Liver (tissue), 3 donors: ENCODE results near the gene HMX2.

Experiments
- TF ChIP-seq, protein P1 (sequence below): fragments of 150-350 bp; IDR thresholded peaks from 2 replicates; pipeline ENCODE4 v1.5.1; 2017; ENCODE audit warnings: improper control_type of control experiment, low read depth, low read length; ENCODE audit not compliant: missing input control
- TF ChIP-seq, protein P2 (sequence below): IDR thresholded peaks from 2 replicates; pipeline ENCODE4 v1.6.1; 2016; ENCODE audit warnings: antibody characterized with exemption
- TF ChIP-seq, protein P3 (sequence below): IDR thresholded peaks from 2 replicates; pipeline ENCODE4 v1.6.1; 2016; ENCODE audit warnings: antibody characterized with exemption, mild to moderate bottlenecking
- donor health status: healthy.
- donor health status: healthy.

DNA sequence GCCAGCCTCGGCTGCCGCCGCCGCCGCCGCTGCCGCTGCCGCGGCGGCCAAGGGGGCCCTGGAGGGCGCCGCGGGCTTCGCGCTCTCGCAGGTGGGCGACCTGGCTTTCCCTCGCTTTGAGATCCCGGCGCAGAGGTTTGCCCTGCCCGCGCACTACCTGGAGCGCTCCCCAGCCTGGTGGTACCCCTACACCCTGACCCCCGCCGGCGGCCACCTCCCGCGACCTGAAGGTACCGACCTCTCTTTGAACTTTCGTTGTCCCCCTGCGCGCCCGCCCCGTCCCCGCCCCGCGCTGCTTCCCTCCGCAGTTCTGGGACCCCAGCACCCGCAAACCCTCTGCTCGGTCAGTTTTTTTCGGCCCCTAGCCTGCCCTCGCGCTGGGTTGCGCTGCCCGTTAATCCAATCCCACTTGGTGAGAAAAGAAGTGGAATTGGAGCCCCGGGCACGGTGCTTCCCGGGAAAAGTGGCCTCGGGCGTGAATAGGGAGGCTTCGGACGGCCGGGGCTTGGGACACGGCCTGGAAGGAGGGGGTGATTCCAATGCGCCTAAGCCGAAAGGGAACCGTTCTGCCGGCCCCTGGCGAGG, 11.6 kb upstream of the HMX2 start:
- TF ChIP-seq, protein P1, sequence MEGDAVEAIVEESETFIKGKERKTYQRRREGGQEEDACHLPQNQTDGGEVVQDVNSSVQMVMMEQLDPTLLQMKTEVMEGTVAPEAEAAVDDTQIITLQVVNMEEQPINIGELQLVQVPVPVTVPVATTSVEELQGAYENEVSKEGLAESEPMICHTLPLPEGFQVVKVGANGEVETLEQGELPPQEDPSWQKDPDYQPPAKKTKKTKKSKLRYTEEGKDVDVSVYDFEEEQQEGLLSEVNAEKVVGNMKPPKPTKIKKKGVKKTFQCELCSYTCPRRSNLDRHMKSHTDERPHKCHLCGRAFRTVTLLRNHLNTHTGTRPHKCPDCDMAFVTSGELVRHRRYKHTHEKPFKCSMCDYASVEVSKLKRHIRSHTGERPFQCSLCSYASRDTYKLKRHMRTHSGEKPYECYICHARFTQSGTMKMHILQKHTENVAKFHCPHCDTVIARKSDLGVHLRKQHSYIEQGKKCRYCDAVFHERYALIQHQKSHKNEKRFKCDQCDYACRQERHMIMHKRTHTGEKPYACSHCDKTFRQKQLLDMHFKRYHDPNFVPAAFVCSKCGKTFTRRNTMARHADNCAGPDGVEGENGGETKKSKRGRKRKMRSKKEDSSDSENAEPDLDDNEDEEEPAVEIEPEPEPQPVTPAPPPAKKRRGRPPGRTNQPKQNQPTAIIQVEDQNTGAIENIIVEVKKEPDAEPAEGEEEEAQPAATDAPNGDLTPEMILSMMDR, result no peak
- TF ChIP-seq, protein P2, sequence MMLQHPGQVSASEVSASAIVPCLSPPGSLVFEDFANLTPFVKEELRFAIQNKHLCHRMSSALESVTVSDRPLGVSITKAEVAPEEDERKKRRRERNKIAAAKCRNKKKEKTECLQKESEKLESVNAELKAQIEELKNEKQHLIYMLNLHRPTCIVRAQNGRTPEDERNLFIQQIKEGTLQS, result no peak
- TF ChIP-seq, protein P3, sequence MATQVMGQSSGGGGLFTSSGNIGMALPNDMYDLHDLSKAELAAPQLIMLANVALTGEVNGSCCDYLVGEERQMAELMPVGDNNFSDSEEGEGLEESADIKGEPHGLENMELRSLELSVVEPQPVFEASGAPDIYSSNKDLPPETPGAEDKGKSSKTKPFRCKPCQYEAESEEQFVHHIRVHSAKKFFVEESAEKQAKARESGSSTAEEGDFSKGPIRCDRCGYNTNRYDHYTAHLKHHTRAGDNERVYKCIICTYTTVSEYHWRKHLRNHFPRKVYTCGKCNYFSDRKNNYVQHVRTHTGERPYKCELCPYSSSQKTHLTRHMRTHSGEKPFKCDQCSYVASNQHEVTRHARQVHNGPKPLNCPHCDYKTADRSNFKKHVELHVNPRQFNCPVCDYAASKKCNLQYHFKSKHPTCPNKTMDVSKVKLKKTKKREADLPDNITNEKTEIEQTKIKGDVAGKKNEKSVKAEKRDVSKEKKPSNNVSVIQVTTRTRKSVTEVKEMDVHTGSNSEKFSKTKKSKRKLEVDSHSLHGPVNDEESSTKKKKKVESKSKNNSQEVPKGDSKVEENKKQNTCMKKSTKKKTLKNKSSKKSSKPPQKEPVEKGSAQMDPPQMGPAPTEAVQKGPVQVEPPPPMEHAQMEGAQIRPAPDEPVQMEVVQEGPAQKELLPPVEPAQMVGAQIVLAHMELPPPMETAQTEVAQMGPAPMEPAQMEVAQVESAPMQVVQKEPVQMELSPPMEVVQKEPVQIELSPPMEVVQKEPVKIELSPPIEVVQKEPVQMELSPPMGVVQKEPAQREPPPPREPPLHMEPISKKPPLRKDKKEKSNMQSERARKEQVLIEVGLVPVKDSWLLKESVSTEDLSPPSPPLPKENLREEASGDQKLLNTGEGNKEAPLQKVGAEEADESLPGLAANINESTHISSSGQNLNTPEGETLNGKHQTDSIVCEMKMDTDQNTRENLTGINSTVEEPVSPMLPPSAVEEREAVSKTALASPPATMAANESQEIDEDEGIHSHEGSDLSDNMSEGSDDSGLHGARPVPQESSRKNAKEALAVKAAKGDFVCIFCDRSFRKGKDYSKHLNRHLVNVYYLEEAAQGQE, result no peak
